NCI-H1436 treated with DMSO at 0.1 percent for 48 hours (cell line): ENCODE results near the gene FKBP7.
"Not testable (repeated sequence)": the region's sequence is repeated elsewhere in the genome, so short reads cannot be mapped to it uniquely, and the experiment has no call there.

ENCODE experiments used
- DNase-seq: peaks from one replicate; lab custom pipeline; 2025; lab: John Stamatoyannopoulos, UW

Gene FKBP7

GRCh38 chr2:178485356-178485755, 7.0 kb upstream of the FKBP7 start:
- no peak for DNase-seq

- peak; percentile 24 for DNase-seq
These were observed 6.0 kb upstream of the FKBP7 start for GRCh38 chr2:178484245-178485041.

GRCh38 chr2:178482437-178482836, 4.0 kb upstream of the FKBP7 start:
- DNase-seq, result no peak

GRCh38 chr2:178480227-178481181, 2.1 kb upstream of the FKBP7 start, which contains the start of gene PLEKHA3:
Gene PLEKHA3, plus strand, starts transcription at chr2:178480457. Its CDS starts 413 bp downstream, at chr2:178480870.
- peak; percentile 35 for DNase-seq

- DNase-seq, result no peak
These were observed 1.4 kb upstream of the FKBP7 start for GRCh38 chr2:178479758-178480226.

GRCh38 chr2:178479275-178479616, 846 bp upstream of the FKBP7 start:
- no peak for DNase-seq

GRCh38 chr2:178478130-178478438, 316 bp downstream of the FKBP7 start:
- DNase-seq, result no peak

GRCh38 chr2:178477443-178478129, 814 bp downstream of the FKBP7 start:
- no peak for DNase-seq

- no peak for DNase-seq
These were observed 1.9 kb downstream of the FKBP7 start for GRCh38 chr2:178476477-178476876.

GRCh38 chr2:178474560-178474959, 3.8 kb downstream of the FKBP7 start:
- DNase-seq, result no peak

GRCh38 chr2:178473931-178474330, 4.5 kb downstream of the FKBP7 start:
- no peak for DNase-seq

GRCh38 chr2:178473373-178473772, 5.0 kb downstream of the FKBP7 start:
- no peak for DNase-seq

GRCh38 chr2:178471313-178471712, 7.1 kb downstream of the FKBP7 start:
- DNase-seq, result not testable (repeated sequence)

- DNase-seq, result no peak
These were observed 9.1 kb downstream of the FKBP7 start for GRCh38 chr2:178469219-178469849.

GRCh38 chr2:178457390-178457886, 21.0 kb downstream of the FKBP7 start:
- no peak for DNase-seq

GRCh38 chr2:178455947-178456346, 22.5 kb downstream of the FKBP7 start:
- DNase-seq, result no peak

GRCh38 chr2:178452870-178453269, 25.5 kb downstream of the FKBP7 start:
- DNase-seq, result no peak

- no peak for DNase-seq
These were observed 26.1 kb downstream of the FKBP7 start for GRCh38 chr2:178452334-178452733.

- peak; percentile 76 for DNase-seq
These were observed 27.4 kb downstream of the FKBP7 start, which contains the start of the genes PJVK and PRKRA for GRCh38 chr2:178450774-178451525. Gene PJVK, plus strand, starts transcription at chr2:178451378. Its CDS starts 2,032 bp downstream, at chr2:178453410. Gene PRKRA, minus strand, starts transcription at chr2:178451175. Its CDS starts 145 bp downstream, at chr2:178451030.

- peak; percentile 8 for DNase-seq
These were observed 28.0 kb downstream of the FKBP7 start for GRCh38 chr2:178450524-178450773.
